Mesenteric fat pad (tissue), 1 donor: ENCODE data around the gene EWSR1. TPM values are rescaled to one million over a fixed set of nuclear protein-coding genes. Genes with fewer than 3 reads are reported as not detected.
"Not testable (repeated sequence)": the region's sequence is repeated elsewhere in the genome, so short reads cannot be mapped to it uniquely, and the experiment has no call there.

Experiments
- DNase-seq: peaks from one replicate; pipeline ENCODE4 v3.0.0-alpha.2; 2020; ENCODE audit warnings: low spot score
- total RNA-seq: library from RNA; stranded (reverse); fragmentation: NEBNext Ultra II Directional; extraction: Animal tissue kit (Norgen Biotek cat#: 25700); gene quantifications from one replicate; pipeline ENCODE4 v1.2.1, GENCODE V29; 2021
- donor health status: DM: yes; HTN: yes; CAD: no.

EWSR1 gene
- total RNA-seq, 1 donor from 2014 or later, result 191 TPM

GRCh38 chr22:29334696-29335344, 66.8 kb downstream of the EWSR1 start:
- no peak for DNase-seq

GRCh38 chr22:29335656-29336055, 67.6 kb downstream of the EWSR1 start:
- DNase-seq, result no peak

- DNase-seq, result no peak
Measured at GRCh38 chr22:29336751-29337490, 68.9 kb downstream of the EWSR1 start.

GRCh38 chr22:29337631-29338284, 69.7 kb downstream of the EWSR1 start:
- DNase-seq, result no peak

GRCh38 chr22:29338398-29338797, 70.3 kb downstream of the EWSR1 start:
- DNase-seq, result no peak

GRCh38 chr22:29339381-29340235, 71.5 kb downstream of the EWSR1 start:
- no peak for DNase-seq

- DNase-seq, result no peak
Measured at GRCh38 chr22:29340566-29340965, 72.5 kb downstream of the EWSR1 start.

GRCh38 chr22:29341056-29341848, 73.2 kb downstream of the EWSR1 start:
- DNase-seq, result no peak

GRCh38 chr22:29341849-29342127, 73.7 kb downstream of the EWSR1 start:
- DNase-seq, result no peak

GRCh38 chr22:29342177-29342576, 74.1 kb downstream of the EWSR1 start:
- DNase-seq, result no peak

- no peak for DNase-seq
Measured at GRCh38 chr22:29342577-29343312, 74.7 kb downstream of the EWSR1 start.

- no peak for DNase-seq
Measured at GRCh38 chr22:29343313-29343805, 75.3 kb downstream of the EWSR1 start.

- no peak for DNase-seq
Measured at GRCh38 chr22:29344137-29344536, 76.1 kb downstream of the EWSR1 start.

- not testable (repeated sequence) for DNase-seq
Measured at GRCh38 chr22:29344889-29345288, 76.8 kb downstream of the EWSR1 start.

- no peak for DNase-seq
Measured at GRCh38 chr22:29345932-29346331, 77.9 kb downstream of the EWSR1 start.

- DNase-seq, result no peak
Measured at GRCh38 chr22:29346659-29347058, 78.6 kb downstream of the EWSR1 start.

GRCh38 chr22:29348041-29348440, 80.0 kb downstream of the EWSR1 start:
- no peak for DNase-seq

GRCh38 chr22:29348956-29349355, 80.9 kb downstream of the EWSR1 start:
- DNase-seq, result no peak
